Sigmoid colon (tissue), 4 donors: ENCODE results near the gene TRIM33.

ENCODE experiments used
- EP300 ChIP-seq, 4 donors: sonication (generic); formaldehyde crosslinking; IDR thresholded peaks; one replicate each; pipeline ENCODE4 v1.6.1; 2017; ENCODE audit warnings: antibody characterized with exemption in 4 of 4
- POLR2A ChIP-seq, 2 donors: fragments of 450-650 bp; IDR thresholded peaks; one replicate each; pipeline ENCODE4 v1.6.1; 2016; ENCODE audit warnings: antibody characterized with exemption in 2 of 2, mild to moderate bottlenecking in 2 of 2, moderate library complexity in 2 of 2
- POLR2AphosphoS5 ChIP-seq, 4 donors: sonication (generic); formaldehyde crosslinking; IDR thresholded peaks; one replicate each; pipeline ENCODE4 v1.6.1; 2017; ENCODE audit warnings: antibody characterized with exemption in 4 of 4
- TF ChIP-seq, protein P1 (sequence below), 4 experiments: fragments of 450-650 bp in 3 of 4; fragments of 200-600 bp in 1 of 4; IDR thresholded peaks; one replicate each; pipeline ENCODE4 v1.5.1; 2016 to 2019; ENCODE audit warnings: antibody characterized with exemption in 4 of 4, mild to moderate bottlenecking in 3 of 4, moderate library complexity in 2 of 4

DNA sequence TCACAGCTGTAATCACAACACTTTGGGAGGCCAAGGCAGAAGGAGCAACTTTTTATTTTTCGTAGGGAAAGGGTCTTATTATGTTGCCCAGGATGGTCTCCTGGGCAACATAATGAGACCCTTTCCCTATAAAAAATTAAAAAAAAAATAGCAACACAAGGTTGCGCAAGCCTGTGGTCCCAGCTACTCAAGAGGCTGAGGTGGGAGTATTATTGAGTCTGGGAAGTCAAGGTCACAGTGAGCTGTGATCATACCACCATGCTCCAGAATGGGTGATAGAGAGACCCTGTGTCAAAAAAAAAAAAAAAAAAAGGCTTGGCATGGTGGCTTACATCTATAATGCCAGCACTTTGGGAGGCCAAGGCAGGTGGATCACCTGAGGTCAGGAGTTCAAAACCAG is 131.6 kb downstream of the TRIM33 start:
- TF ChIP-seq, protein P1, sequence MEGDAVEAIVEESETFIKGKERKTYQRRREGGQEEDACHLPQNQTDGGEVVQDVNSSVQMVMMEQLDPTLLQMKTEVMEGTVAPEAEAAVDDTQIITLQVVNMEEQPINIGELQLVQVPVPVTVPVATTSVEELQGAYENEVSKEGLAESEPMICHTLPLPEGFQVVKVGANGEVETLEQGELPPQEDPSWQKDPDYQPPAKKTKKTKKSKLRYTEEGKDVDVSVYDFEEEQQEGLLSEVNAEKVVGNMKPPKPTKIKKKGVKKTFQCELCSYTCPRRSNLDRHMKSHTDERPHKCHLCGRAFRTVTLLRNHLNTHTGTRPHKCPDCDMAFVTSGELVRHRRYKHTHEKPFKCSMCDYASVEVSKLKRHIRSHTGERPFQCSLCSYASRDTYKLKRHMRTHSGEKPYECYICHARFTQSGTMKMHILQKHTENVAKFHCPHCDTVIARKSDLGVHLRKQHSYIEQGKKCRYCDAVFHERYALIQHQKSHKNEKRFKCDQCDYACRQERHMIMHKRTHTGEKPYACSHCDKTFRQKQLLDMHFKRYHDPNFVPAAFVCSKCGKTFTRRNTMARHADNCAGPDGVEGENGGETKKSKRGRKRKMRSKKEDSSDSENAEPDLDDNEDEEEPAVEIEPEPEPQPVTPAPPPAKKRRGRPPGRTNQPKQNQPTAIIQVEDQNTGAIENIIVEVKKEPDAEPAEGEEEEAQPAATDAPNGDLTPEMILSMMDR (IDR thresholded peaks at IDR 0.05), result no peak
- TF ChIP-seq POLR2A (IDR thresholded peaks at IDR 0.05), result no peak
- TF ChIP-seq POLR2AphosphoS5 (IDR thresholded peaks at IDR 0.05), result no peak
- no peak for TF ChIP-seq EP300 (IDR thresholded peaks at IDR 0.05)
